ENCODE measurements around the gene FNDC10.
A peak's percentile ranks its signal among the peaks of the same experiment; 100 is the strongest.
"Not testable (repeated sequence)": the region's sequence is repeated elsewhere in the genome, so short reads cannot be mapped to it uniquely, and the experiment has no call there.

The FNDC10 gene

DNA sequence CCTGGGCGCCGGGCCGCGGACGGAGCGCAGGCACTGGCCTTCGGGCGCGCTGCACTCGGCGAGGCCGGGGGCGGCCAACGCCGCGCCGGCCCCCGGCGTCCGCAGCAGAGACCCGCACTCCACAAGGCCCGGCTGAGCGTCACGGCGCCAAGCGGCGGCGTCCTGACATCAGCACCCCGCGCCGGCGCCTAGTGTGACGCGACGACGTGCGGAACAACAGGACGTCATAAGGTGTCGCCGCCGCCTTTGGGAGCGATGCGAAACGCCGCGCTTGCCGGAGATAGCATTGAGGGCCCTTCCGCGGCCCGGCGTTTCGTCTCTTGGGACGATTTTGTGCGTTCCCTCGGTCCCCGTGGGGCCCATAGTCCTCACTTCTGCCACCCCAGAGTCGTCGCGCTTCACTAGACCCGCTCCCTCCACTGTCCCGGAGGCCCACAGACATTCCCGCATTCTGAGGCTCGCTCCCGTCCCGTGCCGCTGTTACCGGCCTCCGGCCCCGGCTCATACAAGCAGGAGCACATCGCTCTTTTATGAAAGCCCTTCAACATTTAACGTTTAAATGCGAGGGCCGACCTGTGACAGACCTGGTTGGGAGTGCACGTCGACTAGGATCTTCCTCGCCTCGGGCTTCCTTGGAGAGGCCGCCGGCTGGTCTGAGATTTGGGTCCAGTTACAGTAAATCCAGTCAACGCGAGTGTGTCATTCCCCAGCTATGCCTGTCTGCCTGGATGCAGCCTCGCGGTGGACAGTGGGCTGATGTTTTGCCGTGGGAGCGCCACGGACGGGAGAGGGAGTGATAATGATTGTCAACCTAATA, 25.0 kb downstream of the FNDC10 start, which contains the start of gene SSU72:
Gene SSU72 (minus strand): TSS at position 143 of the 817 bp plus-strand sequence. CDS start 306 bp downstream, outside the sequence.
- Mint-ChIP-seq H3K4me1 (ENCODE audit: low read depth) (peaks cover 30% of the 10 kb centered on the region), H3K36me3 (peaks cover 2% of the 10 kb centered on the region), H3K4me3 (peak within 1 kb of the TSS; percentile 99), H3K27ac (peak within 1 kb of the TSS; percentile 99), H3K9me3 (ENCODE audit: low read depth) (no peaks in the 10 kb centered on the region), H3K27me3 (no peaks in the 10 kb centered on the region)

GRCh38 chr1:1573843-1574720, 25.9 kb downstream of the FNDC10 start:
- H3K4me1 Mint-ChIP-seq (ENCODE audit: low read depth) = peaks cover 38% of the 10 kb centered on the region

GRCh38 chr1:1569341-1569740, 30.6 kb downstream of the FNDC10 start:
- H3K4me3 Mint-ChIP-seq = peak overlapping the region; percentile 38
- H3K4me1 Mint-ChIP-seq (ENCODE audit: low read depth) = peaks cover 55% of the 10 kb centered on the region
- peaks cover 2% of the 10 kb centered on the region for H3K36me3 Mint-ChIP-seq
- H3K27me3 Mint-ChIP-seq = no peaks in the 10 kb centered on the region
- H3K27ac Mint-ChIP-seq = peak overlapping the region; percentile 79
- H3K9me3 Mint-ChIP-seq (ENCODE audit: low read depth) = no peaks in the 10 kb centered on the region

More at GRCh38 chr1:1573843-1574720, 25.9 kb downstream of the FNDC10 start:
- Mint-ChIP-seq H3K36me3 (peaks cover 2% of the 10 kb centered on the region), H3K9me3 (ENCODE audit: low read depth) (no peaks in the 10 kb centered on the region), H3K4me3 (peak overlapping the region; percentile 99), H3K27me3 (no peaks in the 10 kb centered on the region), H3K27ac (peak overlapping the region; percentile 99)

DNA sequence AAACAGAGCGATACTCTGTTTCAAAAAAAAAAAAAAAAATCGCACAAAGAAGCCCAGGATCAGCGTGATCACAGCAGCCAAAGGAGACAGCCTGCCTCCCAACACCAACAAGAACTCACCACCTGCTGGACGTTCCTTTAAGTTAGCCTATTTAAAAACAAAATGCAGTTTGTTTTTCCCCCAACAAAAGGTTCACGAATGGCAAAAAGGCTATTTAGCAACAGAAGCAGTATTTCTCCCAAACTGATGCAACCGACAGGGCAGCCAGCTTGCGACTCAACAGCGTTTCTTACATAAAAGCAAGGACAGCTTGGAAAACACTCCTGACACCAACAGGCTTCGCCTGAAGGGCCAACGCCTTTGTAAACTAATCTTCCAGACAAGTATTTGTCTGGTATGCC, 32.0 kb downstream of the FNDC10 start:
- Mint-ChIP-seq H3K4me3 (peak overlapping the region; percentile 35), H3K36me3 (no peaks in the 10 kb centered on the region), H3K27me3 (no peaks in the 10 kb centered on the region), H3K9me3 (ENCODE audit: low read depth) (no peaks in the 10 kb centered on the region), H3K27ac (no peak overlapping the region), H3K4me1 (ENCODE audit: low read depth) (peaks cover 51% of the 10 kb centered on the region)

DNA sequence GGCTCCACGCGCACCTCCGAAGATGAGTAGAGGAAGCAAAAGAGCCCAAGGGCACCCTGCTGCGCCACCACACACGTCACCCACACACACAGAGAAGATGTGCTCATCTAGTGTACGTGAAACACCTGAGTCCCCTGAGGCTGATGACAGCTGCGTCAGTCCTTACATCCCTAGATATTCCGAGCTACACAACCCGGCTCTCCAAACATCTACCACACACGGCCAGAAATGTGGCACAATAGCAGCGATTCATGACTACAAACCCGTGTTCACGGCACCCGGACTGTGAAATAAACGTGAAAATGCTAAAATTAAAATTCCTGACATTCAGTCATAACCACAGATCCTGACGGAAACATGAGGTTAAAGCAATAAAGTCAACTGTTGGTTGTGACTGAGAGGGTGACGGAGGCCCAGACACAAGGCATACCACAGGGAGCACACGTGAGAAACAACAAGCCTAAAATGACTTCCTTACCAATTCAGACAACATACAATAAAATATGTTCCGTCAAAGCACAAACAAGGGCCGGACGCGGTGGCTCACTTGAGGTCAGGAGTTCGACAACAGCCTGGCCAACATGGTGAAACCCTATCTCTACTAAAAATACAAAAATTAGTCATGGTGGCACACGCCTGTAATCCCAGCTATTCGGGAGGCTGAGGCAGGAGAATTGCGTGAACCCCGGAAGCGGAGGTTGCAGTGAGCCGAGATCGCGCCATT, 32.6 kb downstream of the FNDC10 start:
- H3K9me3 Mint-ChIP-seq (ENCODE audit: low read depth) = no peaks in the 10 kb centered on the region
- H3K4me3 Mint-ChIP-seq = peak overlapping the region; percentile 9
- H3K27ac Mint-ChIP-seq = peak overlapping the region; percentile 77
- H3K36me3 Mint-ChIP-seq = no peaks in the 10 kb centered on the region
- H3K27me3 Mint-ChIP-seq = no peaks in the 10 kb centered on the region
- H3K4me1 Mint-ChIP-seq (ENCODE audit: low read depth) = peaks cover 48% of the 10 kb centered on the region

GRCh38 chr1:1565340-1565739, 34.6 kb downstream of the FNDC10 start:
- H3K4me1 Mint-ChIP-seq (ENCODE audit: low read depth) = peaks cover 38% of the 10 kb centered on the region
- no peak overlapping the region for H3K4me3 Mint-ChIP-seq
- no peaks in the 10 kb centered on the region for H3K9me3 Mint-ChIP-seq (ENCODE audit: low read depth)
- H3K36me3 Mint-ChIP-seq = no peaks in the 10 kb centered on the region
- no peak overlapping the region for H3K27ac Mint-ChIP-seq
- no peaks in the 10 kb centered on the region for H3K27me3 Mint-ChIP-seq

- Mint-ChIP-seq H3K27ac (no peak overlapping the region), H3K9me3 (ENCODE audit: low read depth) (no peaks in the 10 kb centered on the region), H3K27me3 (no peaks in the 10 kb centered on the region), H3K4me1 (ENCODE audit: low read depth) (peaks cover 27% of the 10 kb centered on the region), H3K4me3 (no peak overlapping the region), H3K36me3 (no peaks in the 10 kb centered on the region)
These were observed 35.7 kb downstream of the FNDC10 start for GRCh38 chr1:1564268-1564667.

GRCh38 chr1:1563688-1564087, 36.2 kb downstream of the FNDC10 start:
- no peak overlapping the region for H3K27ac Mint-ChIP-seq
- H3K36me3 Mint-ChIP-seq = no peaks in the 10 kb centered on the region
- H3K9me3 Mint-ChIP-seq (ENCODE audit: low read depth) = no peaks in the 10 kb centered on the region
- peaks cover 25% of the 10 kb centered on the region for H3K4me1 Mint-ChIP-seq (ENCODE audit: low read depth)
- no peak overlapping the region for H3K4me3 Mint-ChIP-seq
- H3K27me3 Mint-ChIP-seq = no peaks in the 10 kb centered on the region

DNA sequence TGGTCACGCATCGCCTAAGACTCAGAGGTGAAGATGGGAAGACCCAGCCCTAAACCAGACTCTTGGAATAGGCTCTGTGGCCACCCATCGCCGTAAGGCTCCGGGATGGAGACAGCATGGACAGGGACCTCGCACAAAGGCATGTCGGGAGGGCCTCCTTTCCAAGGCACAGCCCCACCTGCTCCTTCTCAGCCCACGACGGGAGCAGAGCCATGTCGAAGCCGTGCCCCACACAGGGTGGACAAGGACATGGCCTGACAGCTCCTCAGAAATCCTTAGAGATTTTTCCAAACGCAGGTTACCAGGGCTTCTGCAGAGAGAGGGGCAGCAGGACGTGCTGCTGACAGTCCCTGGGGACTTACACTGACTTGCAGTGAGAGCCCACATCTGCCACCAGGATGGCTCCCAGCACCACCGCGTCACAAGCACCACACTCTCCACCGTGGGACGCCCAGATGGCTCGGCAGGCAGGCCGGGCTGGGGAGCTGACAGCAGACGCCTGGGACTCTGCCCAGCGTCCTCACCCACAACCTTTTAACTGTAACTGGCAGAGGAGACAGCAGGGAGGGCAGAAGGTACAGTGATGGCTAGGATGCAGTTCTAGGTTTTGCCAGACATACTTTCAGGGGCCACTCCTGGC, 37.3 kb downstream of the FNDC10 start:
- no peaks in the 10 kb centered on the region for H3K9me3 Mint-ChIP-seq (ENCODE audit: low read depth)
- no peaks in the 10 kb centered on the region for H3K36me3 Mint-ChIP-seq
- peaks cover 19% of the 10 kb centered on the region for H3K4me1 Mint-ChIP-seq (ENCODE audit: low read depth)
- no peak overlapping the region for H3K4me3 Mint-ChIP-seq
- H3K27ac Mint-ChIP-seq = no peak overlapping the region
- no peaks in the 10 kb centered on the region for H3K27me3 Mint-ChIP-seq

- H3K36me3 Mint-ChIP-seq = no peaks in the 10 kb centered on the region
- no peak overlapping the region for H3K4me3 Mint-ChIP-seq
- H3K27me3 Mint-ChIP-seq = no peaks in the 10 kb centered on the region
- H3K27ac Mint-ChIP-seq = peak overlapping the region; percentile 46
- no peaks in the 10 kb centered on the region for H3K9me3 Mint-ChIP-seq (ENCODE audit: low read depth)
- H3K4me1 Mint-ChIP-seq (ENCODE audit: low read depth) = peaks cover 12% of the 10 kb centered on the region
These were observed 38.0 kb downstream of the FNDC10 start for GRCh38 chr1:1561801-1562470.

GRCh38 chr1:1560178-1560577, 39.8 kb downstream of the FNDC10 start:
- no peaks in the 10 kb centered on the region for H3K36me3 Mint-ChIP-seq
- no peak overlapping the region for H3K27ac Mint-ChIP-seq
- H3K4me3 Mint-ChIP-seq = no peak overlapping the region
- H3K9me3 Mint-ChIP-seq (ENCODE audit: low read depth) = no peaks in the 10 kb centered on the region
- H3K4me1 Mint-ChIP-seq (ENCODE audit: low read depth) = peaks cover 3% of the 10 kb centered on the region
- H3K27me3 Mint-ChIP-seq = no peaks in the 10 kb centered on the region

DNA sequence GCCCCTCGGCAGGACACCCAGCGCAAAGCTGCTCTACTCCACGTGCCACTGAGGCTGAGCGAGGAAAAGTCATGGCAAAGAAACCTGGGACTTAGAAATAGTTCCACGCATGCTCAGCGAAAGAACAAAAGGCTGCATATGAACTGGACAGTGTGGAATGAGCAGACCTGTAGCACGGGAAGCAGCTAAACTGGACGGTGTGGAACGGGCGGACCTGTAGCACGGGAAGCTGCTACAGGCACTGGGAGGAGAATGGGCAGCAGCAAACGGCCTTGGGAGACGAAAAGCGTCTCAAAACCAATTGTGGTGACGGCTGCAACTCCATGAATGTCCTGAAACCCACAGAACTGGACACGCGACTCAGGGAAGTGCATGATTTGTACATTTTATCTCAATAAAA, 40.9 kb downstream of the FNDC10 start:
- no peaks in the 10 kb centered on the region for H3K4me1 Mint-ChIP-seq (ENCODE audit: low read depth)
- H3K27ac Mint-ChIP-seq = peak overlapping the region; percentile 34
- no peaks in the 10 kb centered on the region for H3K9me3 Mint-ChIP-seq (ENCODE audit: low read depth)
- no peaks in the 10 kb centered on the region for H3K36me3 Mint-ChIP-seq
- no peaks in the 10 kb centered on the region for H3K27me3 Mint-ChIP-seq
- H3K4me3 Mint-ChIP-seq = no peak overlapping the region

GRCh38 chr1:1558591-1558990, 41.3 kb downstream of the FNDC10 start:
- Mint-ChIP-seq H3K27me3 (no peaks in the 10 kb centered on the region), H3K9me3 (ENCODE audit: low read depth) (no peaks in the 10 kb centered on the region), H3K4me1 (ENCODE audit: low read depth) (no peaks in the 10 kb centered on the region), H3K27ac (peak overlapping the region; percentile 34), H3K4me3 (no peak overlapping the region), H3K36me3 (no peaks in the 10 kb centered on the region)

DNA sequence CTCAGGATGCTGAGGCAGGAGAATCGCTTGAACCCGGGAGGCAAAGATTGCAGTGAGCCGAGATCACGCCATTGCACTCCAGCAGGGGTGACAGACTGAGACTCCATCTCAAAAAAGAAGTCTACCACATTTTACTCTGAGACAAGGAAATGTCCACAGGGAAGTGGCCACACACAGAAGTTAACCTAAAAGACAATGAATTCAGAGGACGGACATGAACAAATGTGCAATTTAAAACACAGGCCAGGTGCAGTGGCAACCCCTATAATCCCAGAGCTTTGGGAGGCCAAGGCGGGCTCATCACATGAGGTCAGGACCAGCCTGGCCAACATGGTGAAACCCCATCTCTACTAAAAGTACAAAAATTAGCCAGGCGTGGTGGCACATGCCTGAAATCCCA, 42.2 kb downstream of the FNDC10 start:
- H3K27me3 Mint-ChIP-seq; H3K27ac Mint-ChIP-seq; H3K4me1 Mint-ChIP-seq (ENCODE audit: low read depth); H3K36me3 Mint-ChIP-seq; H3K4me3 Mint-ChIP-seq; H3K9me3 Mint-ChIP-seq (ENCODE audit: low read depth): not testable (repeated sequence)

Data from activated naive CD8-positive, alpha-beta T cell (primary cell).